GM23338 (cell line): ENCODE measurements around the gene APOBEC3B.

ENCODE experiments used
- CREB1 ChIP-seq: fragments of 250-450 bp; sonication (Bioruptor Pico); IDR thresholded peaks from 2 replicates; pipeline ENCODE4 v1.5.0; 2020; ENCODE audit warnings: low read depth, mild to moderate bottlenecking, moderate library complexity
- ETS1 ChIP-seq: IDR thresholded peaks from 2 replicates; pipeline ENCODE4 v1.6.1; 2016; ENCODE audit warnings: antibody characterized with exemption
- EZH2 ChIP-seq: fragments of 200-600 bp; sonication (generic); IDR thresholded peaks from one replicate; pipeline ENCODE4 v1.8.0; 2017; ENCODE audit warnings: antibody characterized with exemption, mild to moderate bottlenecking, low read depth; ENCODE audit not compliant: unreplicated experiment
- EZH2phosphoT487 ChIP-seq: fragments of 200-600 bp; sonication (generic); IDR thresholded peaks from one replicate; pipeline ENCODE4 v1.8.1; 2018; ENCODE audit warnings: antibody characterized with exemption; ENCODE audit not compliant: unreplicated experiment
- JUNB ChIP-seq: IDR thresholded peaks from one replicate; pipeline ENCODE4 v1.6.1; 2016; ENCODE audit warnings: antibody characterized with exemption; ENCODE audit not compliant: unreplicated experiment
- NANOG ChIP-seq: IDR thresholded peaks from 2 replicates; pipeline ENCODE4 v1.6.1; 2016; ENCODE audit warnings: antibody characterized with exemption, borderline replicate concordance
- POLR2AphosphoS5 ChIP-seq: IDR thresholded peaks from 2 replicates; pipeline ENCODE4 v1.6.1; 2016; ENCODE audit warnings: antibody characterized with exemption, low read depth
- STAT1 ChIP-seq: IDR thresholded peaks from one replicate; pipeline ENCODE4 v1.6.1; 2016; ENCODE audit warnings: antibody characterized with exemption; ENCODE audit not compliant: unreplicated experiment
- ZNF114 ChIP-seq: fragments of 250-450 bp; sonication (Bioruptor Pico); IDR thresholded peaks from 2 replicates; pipeline ENCODE4 v1.5.0; 2020; ENCODE audit warnings: mild to moderate bottlenecking, moderate library complexity
- ZNF331 ChIP-seq: fragments of 250-450 bp; sonication (Bioruptor Pico); IDR thresholded peaks from 2 replicates; pipeline ENCODE4 v1.5.0; 2020; ENCODE audit warnings: low read depth, mild to moderate bottlenecking, moderate library complexity
- TF ChIP-seq, protein P1 (sequence below), 2 experiments: fragments of 200-600 bp in 1 of 2; sonication (generic) in 1 of 2; conservative IDR thresholded peaks; 2 replicates each; pipeline versions ENCODE4 v1.5.1 to v1.6.1; 2016 to 2017; ENCODE audit warnings: antibody characterized with exemption in 2 of 2, low read depth in 2 of 2, mild to moderate bottlenecking in 2 of 2, moderate library complexity in 1 of 2
- TF ChIP-seq, protein P2 (sequence below): IDR thresholded peaks from one replicate; pipeline ENCODE4 v1.6.1; 2018; ENCODE audit warnings: antibody characterized with exemption; ENCODE audit not compliant: unreplicated experiment
- TF ChIP-seq, protein P3 (sequence below): fragments of 250-450 bp; sonication (Bioruptor Pico); IDR thresholded peaks from 2 replicates; pipeline ENCODE4 v1.5.0; 2020; ENCODE audit warnings: mild to moderate bottlenecking, moderate library complexity

DNA sequence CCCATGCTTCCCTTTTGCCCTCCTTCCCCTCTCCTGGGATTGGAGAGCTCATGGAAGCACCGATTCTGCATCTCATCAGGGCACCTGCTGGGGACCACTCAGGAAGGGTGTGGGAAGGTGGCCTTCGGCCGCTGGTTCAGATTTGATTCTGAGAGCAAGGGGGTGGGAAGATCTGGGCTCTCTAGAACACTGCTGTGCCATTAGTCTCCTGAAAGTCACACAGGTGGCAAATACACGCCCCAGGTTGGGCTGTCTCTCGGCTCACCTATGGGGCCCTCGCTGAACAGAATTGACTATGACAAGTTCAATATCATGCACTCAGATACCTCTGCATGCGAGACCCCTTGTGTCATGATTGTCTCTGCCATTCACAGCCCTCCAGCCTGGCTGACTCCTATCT lies 37.5 kb upstream of the APOBEC3B start:
- TF ChIP-seq, protein P1, sequence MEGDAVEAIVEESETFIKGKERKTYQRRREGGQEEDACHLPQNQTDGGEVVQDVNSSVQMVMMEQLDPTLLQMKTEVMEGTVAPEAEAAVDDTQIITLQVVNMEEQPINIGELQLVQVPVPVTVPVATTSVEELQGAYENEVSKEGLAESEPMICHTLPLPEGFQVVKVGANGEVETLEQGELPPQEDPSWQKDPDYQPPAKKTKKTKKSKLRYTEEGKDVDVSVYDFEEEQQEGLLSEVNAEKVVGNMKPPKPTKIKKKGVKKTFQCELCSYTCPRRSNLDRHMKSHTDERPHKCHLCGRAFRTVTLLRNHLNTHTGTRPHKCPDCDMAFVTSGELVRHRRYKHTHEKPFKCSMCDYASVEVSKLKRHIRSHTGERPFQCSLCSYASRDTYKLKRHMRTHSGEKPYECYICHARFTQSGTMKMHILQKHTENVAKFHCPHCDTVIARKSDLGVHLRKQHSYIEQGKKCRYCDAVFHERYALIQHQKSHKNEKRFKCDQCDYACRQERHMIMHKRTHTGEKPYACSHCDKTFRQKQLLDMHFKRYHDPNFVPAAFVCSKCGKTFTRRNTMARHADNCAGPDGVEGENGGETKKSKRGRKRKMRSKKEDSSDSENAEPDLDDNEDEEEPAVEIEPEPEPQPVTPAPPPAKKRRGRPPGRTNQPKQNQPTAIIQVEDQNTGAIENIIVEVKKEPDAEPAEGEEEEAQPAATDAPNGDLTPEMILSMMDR (conservative IDR thresholded peaks at IDR 0.05; ENCODE audit: low read depth in 2 of 2): no peak
- no peak for TF ChIP-seq EZH2
- no peak for TF ChIP-seq JUNB
- no peak for TF ChIP-seq STAT1
- TF ChIP-seq, protein P2, sequence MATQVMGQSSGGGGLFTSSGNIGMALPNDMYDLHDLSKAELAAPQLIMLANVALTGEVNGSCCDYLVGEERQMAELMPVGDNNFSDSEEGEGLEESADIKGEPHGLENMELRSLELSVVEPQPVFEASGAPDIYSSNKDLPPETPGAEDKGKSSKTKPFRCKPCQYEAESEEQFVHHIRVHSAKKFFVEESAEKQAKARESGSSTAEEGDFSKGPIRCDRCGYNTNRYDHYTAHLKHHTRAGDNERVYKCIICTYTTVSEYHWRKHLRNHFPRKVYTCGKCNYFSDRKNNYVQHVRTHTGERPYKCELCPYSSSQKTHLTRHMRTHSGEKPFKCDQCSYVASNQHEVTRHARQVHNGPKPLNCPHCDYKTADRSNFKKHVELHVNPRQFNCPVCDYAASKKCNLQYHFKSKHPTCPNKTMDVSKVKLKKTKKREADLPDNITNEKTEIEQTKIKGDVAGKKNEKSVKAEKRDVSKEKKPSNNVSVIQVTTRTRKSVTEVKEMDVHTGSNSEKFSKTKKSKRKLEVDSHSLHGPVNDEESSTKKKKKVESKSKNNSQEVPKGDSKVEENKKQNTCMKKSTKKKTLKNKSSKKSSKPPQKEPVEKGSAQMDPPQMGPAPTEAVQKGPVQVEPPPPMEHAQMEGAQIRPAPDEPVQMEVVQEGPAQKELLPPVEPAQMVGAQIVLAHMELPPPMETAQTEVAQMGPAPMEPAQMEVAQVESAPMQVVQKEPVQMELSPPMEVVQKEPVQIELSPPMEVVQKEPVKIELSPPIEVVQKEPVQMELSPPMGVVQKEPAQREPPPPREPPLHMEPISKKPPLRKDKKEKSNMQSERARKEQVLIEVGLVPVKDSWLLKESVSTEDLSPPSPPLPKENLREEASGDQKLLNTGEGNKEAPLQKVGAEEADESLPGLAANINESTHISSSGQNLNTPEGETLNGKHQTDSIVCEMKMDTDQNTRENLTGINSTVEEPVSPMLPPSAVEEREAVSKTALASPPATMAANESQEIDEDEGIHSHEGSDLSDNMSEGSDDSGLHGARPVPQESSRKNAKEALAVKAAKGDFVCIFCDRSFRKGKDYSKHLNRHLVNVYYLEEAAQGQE: no peak
- no peak for TF ChIP-seq ZNF331 (CRISPR knock-in tag)
- TF ChIP-seq EZH2phosphoT487: no peak
- no peak for TF ChIP-seq ZNF114 (CRISPR knock-in tag)
- TF ChIP-seq, protein P3, sequence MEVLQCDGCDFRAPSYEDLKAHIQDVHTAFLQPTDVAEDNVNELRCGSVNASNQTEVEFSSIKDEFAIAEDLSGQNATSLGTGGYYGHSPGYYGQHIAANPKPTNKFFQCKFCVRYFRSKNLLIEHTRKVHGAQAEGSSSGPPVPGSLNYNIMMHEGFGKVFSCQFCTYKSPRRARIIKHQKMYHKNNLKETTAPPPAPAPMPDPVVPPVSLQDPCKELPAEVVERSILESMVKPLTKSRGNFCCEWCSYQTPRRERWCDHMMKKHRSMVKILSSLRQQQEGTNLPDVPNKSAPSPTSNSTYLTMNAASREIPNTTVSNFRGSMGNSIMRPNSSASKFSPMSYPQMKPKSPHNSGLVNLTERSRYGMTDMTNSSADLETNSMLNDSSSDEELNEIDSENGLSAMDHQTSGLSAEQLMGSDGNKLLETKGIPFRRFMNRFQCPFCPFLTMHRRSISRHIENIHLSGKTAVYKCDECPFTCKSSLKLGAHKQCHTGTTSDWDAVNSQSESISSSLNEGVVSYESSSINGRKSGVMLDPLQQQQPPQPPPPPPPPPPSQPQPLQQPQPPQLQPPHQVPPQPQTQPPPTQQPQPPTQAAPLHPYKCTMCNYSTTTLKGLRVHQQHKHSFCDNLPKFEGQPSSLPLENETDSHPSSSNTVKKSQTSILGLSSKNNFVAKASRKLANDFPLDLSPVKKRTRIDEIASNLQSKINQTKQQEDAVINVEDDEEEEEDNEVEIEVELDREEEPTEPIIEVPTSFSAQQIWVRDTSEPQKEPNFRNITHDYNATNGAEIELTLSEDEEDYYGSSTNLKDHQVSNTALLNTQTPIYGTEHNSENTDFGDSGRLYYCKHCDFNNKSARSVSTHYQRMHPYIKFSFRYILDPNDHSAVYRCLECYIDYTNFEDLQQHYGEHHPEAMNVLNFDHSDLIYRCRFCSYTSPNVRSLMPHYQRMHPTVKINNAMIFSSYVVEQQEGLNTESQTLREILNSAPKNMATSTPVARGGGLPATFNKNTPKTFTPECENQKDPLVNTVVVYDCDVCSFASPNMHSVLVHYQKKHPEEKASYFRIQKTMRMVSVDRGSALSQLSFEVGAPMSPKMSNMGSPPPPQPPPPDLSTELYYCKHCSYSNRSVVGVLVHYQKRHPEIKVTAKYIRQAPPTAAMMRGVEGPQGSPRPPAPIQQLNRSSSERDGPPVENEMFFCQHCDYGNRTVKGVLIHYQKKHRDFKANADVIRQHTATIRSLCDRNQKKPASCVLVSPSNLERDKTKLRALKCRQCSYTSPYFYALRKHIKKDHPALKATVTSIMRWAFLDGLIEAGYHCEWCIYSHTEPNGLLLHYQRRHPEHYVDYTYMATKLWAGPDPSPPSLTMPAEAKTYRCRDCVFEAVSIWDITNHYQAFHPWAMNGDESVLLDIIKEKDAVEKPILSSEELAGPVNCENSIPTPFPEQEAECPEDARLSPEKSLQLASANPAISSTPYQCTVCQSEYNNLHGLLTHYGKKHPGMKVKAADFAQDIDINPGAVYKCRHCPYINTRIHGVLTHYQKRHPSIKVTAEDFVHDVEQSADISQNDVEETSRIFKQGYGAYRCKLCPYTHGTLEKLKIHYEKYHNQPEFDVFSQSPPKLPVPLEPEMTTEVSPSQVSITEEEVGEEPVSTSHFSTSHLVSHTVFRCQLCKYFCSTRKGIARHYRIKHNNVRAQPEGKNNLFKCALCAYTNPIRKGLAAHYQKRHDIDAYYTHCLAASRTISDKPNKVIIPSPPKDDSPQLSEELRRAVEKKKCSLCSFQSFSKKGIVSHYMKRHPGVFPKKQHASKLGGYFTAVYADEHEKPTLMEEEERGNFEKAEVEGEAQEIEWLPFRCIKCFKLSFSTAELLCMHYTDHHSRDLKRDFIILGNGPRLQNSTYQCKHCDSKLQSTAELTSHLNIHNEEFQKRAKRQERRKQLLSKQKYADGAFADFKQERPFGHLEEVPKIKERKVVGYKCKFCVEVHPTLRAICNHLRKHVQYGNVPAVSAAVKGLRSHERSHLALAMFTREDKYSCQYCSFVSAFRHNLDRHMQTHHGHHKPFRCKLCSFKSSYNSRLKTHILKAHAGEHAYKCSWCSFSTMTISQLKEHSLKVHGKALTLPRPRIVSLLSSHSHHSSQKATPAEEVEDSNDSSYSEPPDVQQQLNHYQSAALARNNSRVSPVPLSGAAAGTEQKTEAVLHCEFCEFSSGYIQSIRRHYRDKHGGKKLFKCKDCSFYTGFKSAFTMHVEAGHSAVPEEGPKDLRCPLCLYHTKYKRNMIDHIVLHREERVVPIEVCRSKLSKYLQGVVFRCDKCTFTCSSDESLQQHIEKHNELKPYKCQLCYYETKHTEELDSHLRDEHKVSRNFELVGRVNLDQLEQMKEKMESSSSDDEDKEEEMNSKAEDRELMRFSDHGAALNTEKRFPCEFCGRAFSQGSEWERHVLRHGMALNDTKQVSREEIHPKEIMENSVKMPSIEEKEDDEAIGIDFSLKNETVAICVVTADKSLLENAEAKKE (CRISPR knock-in tag): no peak
- TF ChIP-seq CREB1 (CRISPR knock-in tag): no peak
- TF ChIP-seq NANOG: no peak
- TF ChIP-seq POLR2AphosphoS5: no peak
- TF ChIP-seq ETS1: no peak
